PFSK-1 (cell line): ENCODE data around the gene KRT40.

Experiments
- POLR2AphosphoS5 ChIP-seq: IDR thresholded peaks from 2 replicates; pipeline ENCODE4 v1.6.1; 2012; ENCODE audit warnings: low read depth, mild to moderate bottlenecking, control low read depth, low read length, moderate library complexity
- SIN3A ChIP-seq: IDR thresholded peaks from 2 replicates; pipeline ENCODE4 v1.6.1; 2012; ENCODE audit warnings: mild to moderate bottlenecking, low read length, moderate library complexity, borderline replicate concordance; ENCODE audit not compliant: insufficient read depth
- TAF1 ChIP-seq: IDR thresholded peaks from 2 replicates; pipeline ENCODE4 v1.6.1; 2012; ENCODE audit warnings: low read length, control low read depth, borderline replicate concordance; ENCODE audit not compliant: insufficient read depth

GRCh38 chr17:40975516-40975915, 8.6 kb downstream of the KRT40 start:
- TF ChIP-seq POLR2AphosphoS5 (no peak), SIN3A (no peak), TAF1 (no peak)
